Measurements from ENCODE around the gene NCKAP5. TPM values are rescaled to one million over a fixed set of nuclear protein-coding genes. Genes with fewer than 3 reads are reported as not detected.

The NCKAP5 gene
- total RNA-seq, 3 donors from 2014 or later = 1.9 to 6.3 (median 2.3) TPM

GRCh38 chr2:132789066-132789465, 779.2 kb downstream of the NCKAP5 start:
- no peak for DNase-seq
- Histone ChIP-seq H3K9me3 (no peaks in the 10 kb centered on the region), H3K4me3 (no peak overlapping the region), H3K36me3 (ENCODE audit: low read depth) (no peaks in the 10 kb centered on the region), H3K4me1 (ENCODE audit: low read depth) (no peaks in the 10 kb centered on the region)
- intact Hi-C loops (cut with DNase I, micrococcal nuclease) = no loop called here
- ATAC-seq = no peak
- TF ChIP-seq CTCF (IDR thresholded peaks at IDR 0.05) = no peak

- Histone ChIP-seq H3K9me3 (no peaks in the 10 kb centered on the region), H3K4me1 (ENCODE audit: low read depth) (no peaks in the 10 kb centered on the region), H3K36me3 (ENCODE audit: low read depth) (no peaks in the 10 kb centered on the region), H3K4me3 (no peak overlapping the region)
- DNase-seq (no peak), ATAC-seq (no peak)
- no peak for TF ChIP-seq CTCF (IDR thresholded peaks at IDR 0.05)
- intact Hi-C loops (cut with DNase I, micrococcal nuclease) = no loop called here
These were observed 779.9 kb downstream of the NCKAP5 start for GRCh38 chr2:132788310-132788838.

- TF ChIP-seq CTCF (IDR thresholded peaks at IDR 0.05) = no peak
- intact Hi-C loops (cut with DNase I, micrococcal nuclease) = no loop called here
- no peak for DNase-seq
- H3K4me3 ChIP-seq = no peak overlapping the region
- no peaks in the 10 kb centered on the region for H3K4me1 ChIP-seq (ENCODE audit: low read depth)
- ATAC-seq = no peak
- H3K36me3 ChIP-seq (ENCODE audit: low read depth) = no peaks in the 10 kb centered on the region
- H3K9me3 ChIP-seq = no peaks in the 10 kb centered on the region
These were observed 784.4 kb downstream of the NCKAP5 start for GRCh38 chr2:132783883-132784282.

- TF ChIP-seq CTCF (IDR thresholded peaks at IDR 0.05) = no peak
- intact Hi-C loops (cut with DNase I, micrococcal nuclease) = no loop called here
- Histone ChIP-seq H3K4me3 (no peak overlapping the region), H3K36me3 (ENCODE audit: low read depth) (no peaks in the 10 kb centered on the region), H3K4me1 (ENCODE audit: low read depth) (no peaks in the 10 kb centered on the region), H3K9me3 (no peaks in the 10 kb centered on the region)
- ATAC-seq (no peak), DNase-seq (no peak)
These were observed 786.0 kb downstream of the NCKAP5 start for GRCh38 chr2:132782176-132782783.

GRCh38 chr2:132780651-132781050, 787.6 kb downstream of the NCKAP5 start:
- Histone ChIP-seq H3K9me3 (no peaks in the 10 kb centered on the region), H3K4me3 (no peak overlapping the region), H3K4me1 (ENCODE audit: low read depth) (no peaks in the 10 kb centered on the region), H3K36me3 (ENCODE audit: low read depth) (no peaks in the 10 kb centered on the region)
- intact Hi-C loops (cut with DNase I, micrococcal nuclease) = no loop called here
- no peak for ATAC-seq
- DNase-seq = no peak
- no peak for TF ChIP-seq CTCF (IDR thresholded peaks at IDR 0.05)
